Esophagus (tissue), 2 donors: ENCODE data around the gene TNNT1. TPM values are rescaled to one million over a fixed set of nuclear protein-coding genes. Genes with fewer than 3 reads are reported as not detected.
"Not testable (repeated sequence)": the region's sequence is repeated elsewhere in the genome, so short reads cannot be mapped to it uniquely, and the experiment has no call there.

Source experiments
- H3K27ac ChIP-seq, 2 donors: one replicate each; pipeline ENCODE4 v1.5.1; 2013; ENCODE audit warnings: low read depth in 2 of 2, mild to moderate bottlenecking in 2 of 2, inconsistent platforms in 1 of 2, low read length in 1 of 2, moderate library complexity in 1 of 2
- H3K27me3 ChIP-seq, 2 donors: one replicate each; pipeline ENCODE4 v1.6.1; 2013; ENCODE audit warnings: low read length in 2 of 2, control low read depth in 1 of 2, mild to moderate bottlenecking in 1 of 2; ENCODE audit not compliant: insufficient read depth in 2 of 2, control insufficient read depth in 1 of 2
- H3K36me3 ChIP-seq, 2 donors: one replicate each; pipeline ENCODE4 v1.6.1; 2013; ENCODE audit warnings: low read length in 1 of 2; ENCODE audit not compliant: control insufficient read depth in 2 of 2, insufficient read depth in 2 of 2
- H3K4me1 ChIP-seq, 2 donors: one replicate each; pipeline ENCODE4 v1.6.1; 2013; ENCODE audit warnings: low read length in 1 of 2; ENCODE audit not compliant: control insufficient read depth in 2 of 2, insufficient read depth in 2 of 2
- H3K4me3 ChIP-seq, 2 donors: one replicate each; pipeline ENCODE4 v1.5.1; 2013; ENCODE audit warnings: low read length in 2 of 2, mild to moderate bottlenecking in 2 of 2, low read depth in 1 of 2, moderate library complexity in 1 of 2
- H3K9me3 ChIP-seq, 2 donors: one replicate each; pipeline ENCODE4 v1.6.1; 2013; ENCODE audit warnings: mild to moderate bottlenecking in 2 of 2, low read depth in 1 of 2, low read length in 1 of 2, moderate library complexity in 1 of 2; ENCODE audit not compliant: control insufficient read depth in 2 of 2, insufficient read depth in 1 of 2
- WGBS, 2 donors: extraction: QIAGEN DNeasy Blood & Tissue Kit; methylation state at CpG; one replicate each; pipeline ENCODE4 v1.1.7; 2013; 5-methylcytosine and 5-hydroxymethylcytosine counted together
- polyA plus RNA-seq, 2 donors: library from polyadenylated mRNA; stranded (reverse); fragments of 200-250 nt; gene quantifications; one replicate each; pipeline ENCODE4 v1.2.3, GENCODE V29; 2013
- donor health status: healthy with polysubstance abuse.
- donor health status: Bipolar disorder and iron deficiency.

TNNT1 gene
- polyA plus RNA-seq, 2 donors: 6.1 to 10.9 TPM

GRCh38 chr19:55172318-55172717, 23.3 kb upstream of the TNNT1 start:
- H3K4me3 ChIP-seq, H3K4me1 ChIP-seq, H3K27me3 ChIP-seq, H3K9me3 ChIP-seq, H3K27ac ChIP-seq, H3K36me3 ChIP-seq: not testable (repeated sequence)
- WGBS, 2 donors: 51 to 54% methylated on average over 9 of the region's 9 CpGs

GRCh38 chr19:55171440-55171839, 22.4 kb upstream of the TNNT1 start:
- Histone ChIP-seq H3K36me3 (no peaks in the 10 kb centered on the region), H3K4me3 (no peak overlapping the region), H3K27me3 (peaks cover 0 to 9% of the 10 kb centered on the region in 2 donors), H3K9me3 (peaks cover 0 to 2% of the 10 kb centered on the region in 2 donors), H3K4me1 (peaks cover 0 to 6% of the 10 kb centered on the region in 2 donors), H3K27ac (no peak overlapping the region)
- 80 to 81% methylated on average over 5 of the region's 5 CpGs for WGBS, 2 donors

GRCh38 chr19:55169136-55169535, 20.1 kb upstream of the TNNT1 start:
- Histone ChIP-seq H3K4me1 (peaks cover 0 to 10% of the 10 kb centered on the region in 2 donors), H3K36me3 (no peaks in the 10 kb centered on the region), H3K4me3 (no peak overlapping the region), H3K27ac (no peak overlapping the region), H3K27me3 (peaks cover 0 to 8% of the 10 kb centered on the region in 2 donors), H3K9me3 (peaks cover 0 to 4% of the 10 kb centered on the region in 2 donors)
- 56 to 62% methylated on average over 4 of the region's 4 CpGs for WGBS, 2 donors

DNA sequence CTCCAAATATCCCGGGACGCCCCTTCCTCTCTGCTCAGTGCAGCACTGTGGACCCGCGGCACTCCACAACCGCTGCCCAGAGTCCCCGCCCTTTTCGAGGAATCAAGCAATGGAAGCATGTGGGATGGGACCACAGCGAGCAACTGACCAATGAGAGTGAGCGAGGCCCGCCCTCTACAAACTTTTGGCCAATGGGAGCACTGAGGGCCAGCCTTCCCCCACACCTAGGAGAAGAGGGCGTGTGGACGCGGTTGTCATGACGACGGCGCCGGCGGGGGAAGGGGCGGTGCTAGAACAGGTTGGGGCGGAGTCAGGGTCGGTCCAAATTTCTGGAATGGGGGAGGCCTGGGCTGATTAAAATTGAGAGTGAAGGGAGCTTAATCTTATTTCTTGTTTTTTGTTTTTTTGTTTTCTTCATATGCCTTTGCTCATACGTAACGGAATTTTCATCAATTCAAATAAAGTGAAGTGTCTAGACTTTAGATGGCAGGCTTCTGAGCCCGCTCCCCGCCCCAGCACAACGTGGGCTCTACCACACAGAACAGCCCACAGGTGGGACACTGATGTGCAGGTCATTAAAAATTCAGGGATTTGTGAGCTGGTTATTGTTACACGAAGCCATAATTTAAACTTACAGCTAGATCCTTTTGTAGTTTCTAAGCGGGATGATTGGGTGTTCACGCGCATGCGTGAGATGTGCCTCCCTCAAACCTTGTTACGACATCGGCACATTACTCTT, 17.7 kb upstream of the TNNT1 start, which contains the start of gene DNAAF3:
DNAAF3 (minus strand) TSS at position 84 of the 739 bp plus-strand sequence. CDS start 200 bp downstream, outside the sequence.
- Histone ChIP-seq H3K4me3 (peak within 1 kb of the TSS; percentile 27 to 35), H3K9me3 (peaks cover 0 to 4% of the 10 kb centered on the region in 2 donors), H3K27ac (no peak within 1 kb of the TSS)

DNA sequence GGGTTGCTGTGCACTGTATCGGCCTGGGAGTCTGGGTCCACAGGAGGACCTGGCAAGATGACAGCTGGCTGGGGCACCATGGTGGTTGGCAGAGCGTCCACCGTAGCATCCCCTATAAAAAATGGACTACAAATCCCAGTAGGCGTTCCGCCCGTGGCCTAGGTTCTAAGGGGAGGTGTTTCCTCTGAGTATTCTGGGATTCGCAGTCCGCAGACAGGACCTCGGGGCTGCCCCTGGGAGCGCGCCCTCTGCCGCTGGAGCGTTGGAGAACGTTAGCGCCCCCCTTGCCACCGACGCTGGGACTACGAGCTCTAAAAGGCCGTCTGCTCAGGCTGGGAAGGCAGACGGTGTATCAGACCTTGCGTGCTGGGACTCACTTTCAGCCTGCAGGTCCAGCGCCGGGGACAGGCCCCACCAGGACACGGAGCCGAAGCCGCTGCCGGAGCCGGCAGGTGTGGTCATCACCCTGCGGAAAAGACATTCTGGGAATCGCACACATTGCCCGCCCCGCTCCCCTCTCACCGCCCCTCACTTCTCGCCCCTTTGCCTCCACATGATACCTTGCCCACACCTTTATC, 17.0 kb upstream of the TNNT1 start:
- Histone ChIP-seq H3K4me1 (peaks cover under 1 to 8% of the 10 kb centered on the region in 2 donors), H3K27ac (no peak overlapping the region), H3K36me3 (no peaks in the 10 kb centered on the region), H3K4me3 (peak overlapping the region; percentile 27 to 35), H3K9me3 (peaks cover 0 to 4% of the 10 kb centered on the region in 2 donors), H3K27me3 (peaks cover 0 to 7% of the 10 kb centered on the region in 2 donors)
- 1 to 2% methylated on average over 26 to 34 of the region's 34 CpGs for WGBS, 2 donors

More for the DNA sequence above, 17.7 kb upstream of the TNNT1 start, which contains the start of gene DNAAF3:
- Histone ChIP-seq H3K36me3 (no peaks in the 10 kb centered on the region), H3K4me1 (peaks cover 0 to 8% of the 10 kb centered on the region in 2 donors), H3K27me3 (peaks cover 0 to 4% of the 10 kb centered on the region in 2 donors)
- WGBS, 2 donors: 1% methylated on average over 32 to 33 of the region's 33 CpGs

DNA sequence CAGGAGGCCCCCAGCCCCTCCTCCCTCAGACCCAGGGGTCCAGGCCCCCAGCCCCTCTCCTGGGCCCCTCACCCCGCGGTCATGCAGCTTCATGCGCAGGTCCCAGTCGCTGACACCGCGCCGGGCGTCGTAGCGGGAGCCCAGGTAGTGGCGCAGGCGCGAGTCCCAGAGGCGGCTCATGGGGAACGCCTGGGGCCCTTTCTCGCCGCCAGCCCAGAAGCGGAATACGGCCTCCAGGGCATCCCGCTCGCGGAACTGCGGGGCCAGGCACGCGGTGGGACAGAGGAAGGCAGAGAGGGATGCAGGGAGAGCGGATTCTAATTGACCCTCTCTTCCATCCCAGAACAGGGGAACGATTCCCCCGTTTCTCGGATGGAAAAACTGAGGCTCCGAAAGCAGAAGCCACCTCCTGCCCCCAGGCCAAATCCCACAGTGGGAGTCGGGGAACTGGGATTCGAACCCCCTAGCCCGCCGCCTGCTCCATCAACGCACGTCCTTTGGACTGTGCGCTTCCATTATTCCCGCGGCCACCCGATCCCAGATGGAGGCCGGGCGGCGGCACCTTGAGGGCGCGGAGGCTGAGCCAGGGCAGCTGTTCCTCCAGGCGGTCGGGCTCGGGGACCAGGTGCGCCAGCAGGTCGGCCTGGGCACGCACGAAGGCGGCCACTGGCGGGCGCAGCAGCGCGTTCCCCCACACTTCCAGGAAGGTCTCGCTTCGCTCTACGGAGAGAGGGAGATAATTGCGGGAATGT, 12.7 kb upstream of the TNNT1 start:
- no peak overlapping the region for H3K4me3 ChIP-seq
- WGBS, 2 donors: 30 to 33% methylated on average over 55 to 61 of the region's 61 CpGs
- H3K9me3 ChIP-seq: peaks cover 0 to 4% of the 10 kb centered on the region in 2 donors
- peaks cover 6 to 9% of the 10 kb centered on the region in 2 donors for H3K4me1 ChIP-seq
- H3K36me3 ChIP-seq: no peaks in the 10 kb centered on the region
- H3K27me3 ChIP-seq: peaks cover 0 to 13% of the 10 kb centered on the region in 2 donors
- H3K27ac ChIP-seq: no peak overlapping the region

DNA sequence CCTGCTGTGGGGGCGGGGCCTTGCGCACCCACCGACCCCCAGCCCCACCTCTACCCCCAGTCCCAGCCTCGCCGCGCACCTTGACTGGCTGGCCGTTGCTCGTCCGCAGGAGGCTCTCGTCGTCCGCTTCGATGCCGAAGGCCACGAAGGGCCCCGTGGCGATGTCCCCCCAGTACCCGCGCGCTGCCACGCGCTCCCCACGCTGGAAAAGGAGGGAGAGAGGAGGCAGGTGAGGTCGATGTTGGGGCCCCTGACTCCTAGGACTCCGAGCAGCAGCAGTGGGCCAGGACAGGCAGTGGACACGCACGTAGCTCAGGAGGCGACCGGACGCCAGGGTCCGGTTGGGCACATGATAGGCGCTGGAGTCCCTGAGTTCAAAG, 12.0 kb upstream of the TNNT1 start:
- WGBS, 2 donors: 10 to 29% methylated on average over 26 to 32 of the region's 32 CpGs
- Histone ChIP-seq H3K4me1 (peaks cover 7 to 10% of the 10 kb centered on the region in 2 donors), H3K27ac (no peak overlapping the region), H3K27me3 (peaks cover 0 to 14% of the 10 kb centered on the region in 2 donors), H3K4me3 (no peak overlapping the region), H3K36me3 (no peaks in the 10 kb centered on the region), H3K9me3 (no peaks in the 10 kb centered on the region)

GRCh38 chr19:55160128-55160985, 11.4 kb upstream of the TNNT1 start:
- Histone ChIP-seq H3K9me3 (no peaks in the 10 kb centered on the region), H3K27me3 (peaks cover 0 to 14% of the 10 kb centered on the region in 2 donors), H3K36me3 (no peaks in the 10 kb centered on the region), H3K4me1 (peaks cover 4 to 10% of the 10 kb centered on the region in 2 donors), H3K27ac (no peak overlapping the region), H3K4me3 (no peak overlapping the region)
- 2 to 4% methylated on average over 26 to 33 of the region's 33 CpGs for WGBS, 2 donors
